Heart right ventricle (tissue), 16 donors: ENCODE results near the gene HOXB6. TPM values are rescaled to one million over a fixed set of nuclear protein-coding genes. Genes with fewer than 3 reads are reported as not detected.

ENCODE experiments used
- ATAC-seq, 8 donors: fragments of 200-7000 bp; cut with Tn5 transposase; one replicate each; pipeline ENCODE4 v1.9.1; 2020; ENCODE audit warnings: mild to moderate bottlenecking in 8 of 8, moderate library complexity in 8 of 8, moderate number of reproducible peaks in 1 of 8
- DNase-seq, 2 donors: peaks; one replicate each; pipeline ENCODE4 v3.0.0-alpha.2; 2020
- H3K27ac ChIP-seq, 10 donors: fragments of 200-600 bp; sonication (generic) in 2 of 10; one replicate each; pipeline versions ENCODE4 v1.5.0 to v1.8.0; 2020 to 2022; ENCODE audit warnings: mild to moderate bottlenecking in 3 of 10
- H3K27me3 ChIP-seq, 7 donors: fragments of 200-600 bp; one replicate each; pipeline ENCODE4 v1.8.0; 2021 to 2022; ENCODE audit warnings: mild to moderate bottlenecking in 2 of 7
- H3K36me3 ChIP-seq, 9 donors: fragments of 200-600 bp; sonication (generic) in 1 of 9; one replicate each; pipeline versions ENCODE4 v1.5.0 to v1.8.0; 2020 to 2022; ENCODE audit warnings: mild to moderate bottlenecking in 2 of 9
- H3K4me1 ChIP-seq, 9 donors: fragments of 200-600 bp; sonication (generic) in 1 of 9; one replicate each; pipeline versions ENCODE4 v1.5.0 to v1.8.0; 2020 to 2022; ENCODE audit warnings: mild to moderate bottlenecking in 4 of 9
- H3K4me3 ChIP-seq, 10 donors: fragments of 200-600 bp; sonication (generic) in 2 of 10; one replicate each; pipeline versions ENCODE4 v1.5.0 to v1.8.0; 2020 to 2022; ENCODE audit warnings: mild to moderate bottlenecking in 7 of 10, moderate library complexity in 2 of 10
- H3K9me3 ChIP-seq, 11 donors: fragments of 200-600 bp in 10 of 11; sonication (generic) in 2 of 11; one replicate each; pipeline versions ENCODE4 v1.5.0 to v1.8.0; 2013 to 2022; ENCODE audit warnings: mild to moderate bottlenecking in 2 of 11, control low read depth in 1 of 11, moderate library complexity in 1 of 11
- CTCF ChIP-seq, 9 donors: fragments of 200-600 bp; sonication (generic) in 2 of 9; IDR thresholded peaks; one replicate each; pipeline versions ENCODE4 v1.5.0 to v1.8.0; 2021 to 2022; ENCODE audit warnings: antibody characterized with exemption in 9 of 9, mild to moderate bottlenecking in 5 of 9, moderate library complexity in 1 of 9
- WGBS, 2 donors: extraction: QIAGEN DNeasy Blood & Tissue Kit; methylation state at CpG; one replicate each; pipeline ENCODE4 v1.1.7; 2013; ENCODE audit warnings: inconsistent platforms in 1 of 2; 5-methylcytosine and 5-hydroxymethylcytosine counted together
- intact Hi-C, 10 donors: fragments of 100-400 bp; cut with DNase I; formaldehyde crosslinking; loops; one replicate each; pipeline versions ENCODE4 v1.11.1 to v1.14.2; 2022
- polyA plus RNA-seq, 2 donors: library from polyadenylated mRNA; stranded (reverse); fragments of 200-250 nt; gene quantifications; one replicate each; pipeline ENCODE4 v1.2.3, GENCODE V29; 2013
- total RNA-seq, 10 donors: library from RNA; stranded (reverse); fragmentation: NEBNext Ultra II Directional in 3 of 10; extraction: Animal tissue kit (Norgen Biotek cat#: 25700) in 3 of 10; gene quantifications; one replicate each; pipeline versions ENCODE4 v1.2.1 to v1.2.4, GENCODE V29; 2021 to 2023
- donor health status: Arrhythmogenic right ventricular cardiomyopathy.
- donor health status: ischemic (EF 13 %, LVEDD 7.1; RV severe dilation, severe dysfunction).
- donor health status: healthy with polysubstance abuse.
- donor health status: DM: no; HTN: yes; CAD: no.
- donor health status: DM: no; HTN: no; CAD: no.
- donor health status: ischemic (EF 25% LVEDD 6.9; RV normal size, moderate dysfunction).
- donor health status: ischemic (EF 25% LVEDD 5.7; RV mildly dilated, moderate dysfunction).
- donor health status: healthy.
- donor health status: DM: yes; HTN: yes; CAD: no.
- donor health status: Ischemic cardiomyopathy.
- donor health status: ischemic (EF 35%, LVEDD 5.7; RV mildly dilated, moderate dysfunction).
- donor health status: nonischemic (EF 11% LVEDD 7.7; RV severe dilation, severe dysfunction).
- donor health status: DM: yes; HTN: yes; CAD: no.
- donor health status: PGD.
- donor health status: ischemic (EF 29% LVEDD 5.4; RV normal size, mild dysfunction).
- donor health status: nonischemic (EF 23%, LVEDD 6.1; RV moderate dilation, normal function).

The HOXB6 gene
- total and polyA plus RNA-seq, 12 donors = 0.14 to 1.2 (median 0.41) TPM; not detected in 2

GRCh38 chr17:48598736-48599135, 6.0 kb downstream of the HOXB6 start:
- H3K4me1 ChIP-seq = peaks cover 3 to 44% (median 19%) of the 10 kb centered on the region in 9 donors
- no peak for TF ChIP-seq CTCF (IDR thresholded peaks at IDR 0.05)
- H3K4me3 ChIP-seq = no peak overlapping the region
- intact Hi-C loops = loop anchor here in 3 of 10 donors (10.0 kb wide), 2 partner anchors 254 to 264 kb away; no protein-coding TSS in a partner anchor
- ATAC-seq (no peak), DNase-seq (no peak)
- WGBS, 2 donors = 10 to 18% methylated on average over 7 of the region's 7 CpGs
- peaks cover 66 to 100% (median 98%) of the 10 kb centered on the region in 7 donors for H3K27me3 ChIP-seq
- H3K36me3 ChIP-seq = no peaks in the 10 kb centered on the region
- H3K27ac ChIP-seq = no peak overlapping the region
- peaks cover 0 to 8% (median 0%) of the 10 kb centered on the region in 11 donors for H3K9me3 ChIP-seq

- Histone ChIP-seq H3K4me3 (peak overlapping the region; percentile 24 to 56 (median 40)), H3K9me3 (peaks cover 0 to 2% (median 0%) of the 10 kb centered on the region in 11 donors), H3K4me1 (peaks cover 3 to 52% (median 24%) of the 10 kb centered on the region in 9 donors), H3K27me3 (peaks cover 63 to 100% (median 98%) of the 10 kb centered on the region in 7 donors), H3K36me3 (no peaks in the 10 kb centered on the region), H3K27ac (peak overlapping the region in 6 of 10 donors; percentile 3 to 71 (median 31))
- ATAC-seq (peak in 7 of 8 donors; percentile 26 to 57 (median 39)), DNase-seq (no peak)
- TF ChIP-seq CTCF (IDR thresholded peaks at IDR 0.05) = no peak
- 1 to 2% methylated on average over 68 of the region's 68 CpGs for WGBS, 2 donors
- intact Hi-C loops = loop anchor here in 3 of 10 donors (10.0 kb wide), 2 partner anchors 253 to 263 kb away; no protein-coding TSS in a partner anchor
Measured at GRCh38 chr17:48597778-48598631, 6.8 kb downstream of the HOXB6 start.

GRCh38 chr17:48597528-48597777, 7.3 kb downstream of the HOXB6 start:
- DNase-seq (no peak), ATAC-seq (peak in 1 of 8 donors; percentile 33)
- WGBS, 2 donors = 2 to 3% methylated on average over 15 to 16 of the region's 16 CpGs
- intact Hi-C loops = loop anchor here in 3 of 10 donors (10.0 kb wide), 2 partner anchors 253 to 263 kb away; no protein-coding TSS in a partner anchor
- Histone ChIP-seq H3K4me1 (peaks cover 3 to 55% (median 25%) of the 10 kb centered on the region in 9 donors), H3K4me3 (peak overlapping the region; percentile 24 to 56 (median 40)), H3K27me3 (peaks cover 69 to 100% (median 98%) of the 10 kb centered on the region in 7 donors), H3K9me3 (no peaks in the 10 kb centered on the region), H3K36me3 (no peaks in the 10 kb centered on the region), H3K27ac (peak overlapping the region in 5 of 10 donors; percentile 3 to 71 (median 34))
- no peak for TF ChIP-seq CTCF (IDR thresholded peaks at IDR 0.05)

GRCh38 chr17:48596735-48597527, 7.9 kb downstream of the HOXB6 start:
- Histone ChIP-seq H3K9me3 (no peaks in the 10 kb centered on the region), H3K4me1 (peaks cover 3 to 55% (median 22%) of the 10 kb centered on the region in 9 donors), H3K27me3 (peaks cover 69 to 100% (median 98%) of the 10 kb centered on the region in 7 donors), H3K27ac (peak overlapping the region in 2 of 10 donors; percentile 34 to 71), H3K4me3 (peak overlapping the region; percentile 24 to 56 (median 40)), H3K36me3 (no peaks in the 10 kb centered on the region)
- intact Hi-C loops = loop anchor here in 3 of 10 donors (10.0 kb wide), 2 partner anchors 252 to 262 kb away; no protein-coding TSS in a partner anchor
- WGBS, 2 donors = 7 to 9% methylated on average over 23 to 26 of the region's 26 CpGs
- ATAC-seq (no peak), DNase-seq (no peak)
- TF ChIP-seq CTCF (IDR thresholded peaks at IDR 0.05) = no peak
